Effector memory CD8-positive, alpha-beta T cell (primary cell): ENCODE results near the gene TXNDC11.
A peak's percentile ranks its signal among the peaks of the same experiment; 100 is the strongest.

Experiments
- ATAC-seq: fragments of 150-1000 bp; cut with Tn5 transposase; replicated peaks from 2 replicates; pipeline ENCODE4 v1.10.0; 2021; ENCODE audit warnings: mild to moderate bottlenecking, moderate library complexity
- DNase-seq, 3 experiments: peaks; one replicate each; pipeline ENCODE4 v3.0.0; 2021
- H3K27ac Mint-ChIP-seq, 2 donors: one replicate each; pipeline ENCODE4 v1.8.0; 2022; ENCODE audit warnings: mild to moderate bottlenecking in 2 of 2, mixed read lengths in 2 of 2, moderate library complexity in 2 of 2
- H3K27me3 Mint-ChIP-seq, 2 donors: one replicate each; pipeline ENCODE4 v1.8.0; 2022; ENCODE audit warnings: mixed read lengths in 2 of 2
- H3K36me3 Mint-ChIP-seq: one replicate; pipeline ENCODE4 v1.8.0; 2022; ENCODE audit warnings: mild to moderate bottlenecking, moderate library complexity, mixed read lengths; ENCODE audit not compliant: insufficient read depth
- H3K4me1 Mint-ChIP-seq, 2 donors: one replicate each; pipeline ENCODE4 v1.8.0; 2022; ENCODE audit warnings: low read depth in 2 of 2, mixed read lengths in 2 of 2
- H3K4me3 Mint-ChIP-seq, 2 donors: one replicate each; pipeline ENCODE4 v1.8.0; 2022; ENCODE audit warnings: mild to moderate bottlenecking in 2 of 2, mixed read lengths in 2 of 2, moderate library complexity in 2 of 2
- H3K9me3 Mint-ChIP-seq, 2 donors: one replicate each; pipeline ENCODE4 v1.8.0; 2022; ENCODE audit warnings: mixed read lengths in 2 of 2

Gene TXNDC11

GRCh38 chr16:11677959-11678881, 64.4 kb downstream of the TXNDC11 start:
- ATAC-seq = no peak
- H3K9me3 Mint-ChIP-seq = no peaks in the 10 kb centered on the region
- peaks cover 73% of the 10 kb centered on the region for H3K36me3 Mint-ChIP-seq
- H3K27me3 Mint-ChIP-seq = no peaks in the 10 kb centered on the region
- peaks cover 13 to 21% of the 10 kb centered on the region in 2 donors for H3K4me1 Mint-ChIP-seq
- H3K27ac Mint-ChIP-seq = peak overlapping the region in 1 of 2 donors; percentile 3
- H3K4me3 Mint-ChIP-seq = no peak overlapping the region
- DNase-seq = no peak

GRCh38 chr16:11677451-11677951, 65.2 kb downstream of the TXNDC11 start:
- Mint-ChIP-seq H3K27me3 (no peaks in the 10 kb centered on the region), H3K9me3 (no peaks in the 10 kb centered on the region), H3K27ac (peak overlapping the region in 1 of 2 donors; percentile 60), H3K4me3 (peak overlapping the region in 1 of 2 donors; percentile 8), H3K4me1 (peaks cover 20 to 25% of the 10 kb centered on the region in 2 donors), H3K36me3 (peaks cover 66% of the 10 kb centered on the region)
- ATAC-seq (no peak), DNase-seq (no peak)

DNA sequence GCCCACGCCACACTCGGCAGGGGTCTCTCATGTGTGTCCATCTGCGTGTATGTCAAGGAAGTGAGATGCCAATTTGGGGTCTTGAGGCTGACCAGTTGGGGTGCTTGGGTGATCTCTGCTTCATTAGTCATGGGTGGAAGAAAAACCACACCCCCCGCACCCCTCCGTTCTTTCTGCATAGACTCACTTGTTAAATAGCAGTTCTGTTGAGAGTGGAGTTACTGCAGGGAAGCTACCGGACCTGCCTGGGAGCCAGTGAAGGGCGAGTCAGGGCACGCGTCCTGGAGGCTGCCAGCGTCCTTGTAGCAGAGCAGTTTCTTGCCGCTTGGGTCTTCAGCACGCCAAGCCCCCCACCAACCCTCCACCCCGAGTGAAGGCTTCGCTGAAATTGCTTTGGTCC, 65.9 kb downstream of the TXNDC11 start:
- ATAC-seq = no peak
- Mint-ChIP-seq H3K4me3 (no peak overlapping the region), H3K36me3 (peaks cover 68% of the 10 kb centered on the region), H3K4me1 (peaks cover 26 to 27% of the 10 kb centered on the region in 2 donors), H3K9me3 (no peaks in the 10 kb centered on the region), H3K27ac (peak overlapping the region in 1 of 2 donors; percentile 60), H3K27me3 (no peaks in the 10 kb centered on the region)
- no peak for DNase-seq

DNA sequence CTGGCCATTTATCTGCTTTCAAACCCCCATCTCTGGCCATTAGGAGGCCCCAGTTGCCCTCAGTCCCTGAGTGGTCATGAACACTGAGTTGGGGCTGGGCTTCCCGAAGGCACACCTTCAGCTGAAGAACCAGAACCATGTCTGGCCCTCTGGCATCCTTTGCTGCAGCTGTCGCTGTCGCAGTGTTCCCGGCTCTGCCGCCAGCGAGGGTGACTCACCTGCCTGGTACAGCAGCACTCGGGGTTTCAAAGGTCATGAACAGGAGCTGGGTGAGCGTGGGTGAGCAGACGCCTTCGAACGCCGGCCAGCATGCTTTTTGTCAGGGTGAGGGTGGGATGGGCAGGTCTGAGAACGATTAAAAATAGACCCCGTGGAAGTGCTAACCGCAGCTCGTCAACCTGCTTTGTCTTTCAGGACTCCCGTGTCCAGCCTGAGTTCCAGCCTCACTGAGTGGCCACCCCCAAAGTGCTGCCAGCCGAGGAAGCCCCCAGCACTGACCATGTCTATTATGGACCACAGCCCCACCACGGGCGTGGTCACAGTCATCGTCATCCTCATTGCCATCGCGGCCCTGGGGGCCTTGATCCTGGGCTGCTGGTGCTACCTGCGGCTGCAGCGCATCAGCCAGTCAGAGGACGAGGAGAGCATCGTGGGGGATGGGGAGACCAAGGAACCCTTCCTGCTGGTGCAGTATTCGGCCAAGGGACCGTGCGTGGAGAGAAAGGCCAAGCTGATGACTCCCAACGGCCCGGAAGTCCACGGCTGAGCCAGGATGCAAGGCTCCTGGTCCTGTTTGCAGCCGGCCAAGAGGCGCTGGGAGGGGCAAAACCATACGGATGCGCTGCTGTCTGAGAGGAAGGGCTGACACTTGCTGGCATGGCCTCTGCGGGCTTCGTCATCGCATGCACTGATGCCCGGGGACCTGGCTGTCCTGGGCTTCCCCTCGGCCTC, 66.8 kb downstream of the TXNDC11 start:
- ATAC-seq (no peak), DNase-seq (no peak)
- H3K9me3 Mint-ChIP-seq = no peaks in the 10 kb centered on the region
- H3K27ac Mint-ChIP-seq = no peak overlapping the region
- peaks cover 18 to 25% of the 10 kb centered on the region in 2 donors for H3K4me1 Mint-ChIP-seq
- H3K4me3 Mint-ChIP-seq = no peak overlapping the region
- peaks cover 67% of the 10 kb centered on the region for H3K36me3 Mint-ChIP-seq
- no peaks in the 10 kb centered on the region for H3K27me3 Mint-ChIP-seq

DNA sequence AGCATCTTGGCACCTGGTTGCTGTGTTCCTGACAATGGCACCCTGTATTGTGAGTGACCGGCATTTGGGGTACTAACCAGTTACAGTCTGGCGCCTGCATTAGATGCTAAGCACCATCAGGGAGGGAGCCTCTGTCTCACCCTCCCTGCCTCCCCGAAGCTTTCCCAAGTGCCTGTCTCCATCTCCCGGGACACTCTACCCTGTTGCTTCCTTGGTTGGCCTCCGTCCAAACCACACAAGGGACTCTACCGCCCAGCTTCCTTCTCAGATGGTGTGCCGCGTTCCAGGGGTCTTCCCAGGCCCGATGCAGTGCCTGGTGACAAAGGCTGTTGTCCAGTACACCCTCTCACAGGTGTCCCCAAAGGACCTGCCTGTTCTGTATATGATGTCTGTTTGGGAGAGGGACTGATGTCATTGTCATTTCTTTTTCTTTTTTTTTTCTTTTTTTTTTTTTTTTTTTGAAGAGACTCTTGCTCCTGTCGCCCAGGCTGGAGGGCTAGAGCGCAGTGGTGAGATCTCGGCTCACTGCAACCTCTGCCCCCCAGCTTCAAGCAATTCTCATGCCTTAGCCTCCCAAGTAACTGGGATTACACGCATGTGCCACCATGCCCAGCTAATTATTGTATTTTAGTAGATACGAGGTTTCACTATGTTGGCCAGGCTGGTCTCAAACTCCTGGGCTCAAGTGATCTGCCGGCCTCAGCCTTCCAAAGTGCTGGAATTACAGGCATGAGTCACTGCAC, 67.7 kb downstream of the TXNDC11 start:
- Mint-ChIP-seq H3K4me3 (no peak overlapping the region), H3K36me3 (peaks cover 67% of the 10 kb centered on the region), H3K9me3 (no peaks in the 10 kb centered on the region), H3K27ac (no peak overlapping the region), H3K27me3 (no peaks in the 10 kb centered on the region), H3K4me1 (peaks cover 26 to 33% of the 10 kb centered on the region in 2 donors)
- no peak for DNase-seq
- ATAC-seq = no peak

DNA sequence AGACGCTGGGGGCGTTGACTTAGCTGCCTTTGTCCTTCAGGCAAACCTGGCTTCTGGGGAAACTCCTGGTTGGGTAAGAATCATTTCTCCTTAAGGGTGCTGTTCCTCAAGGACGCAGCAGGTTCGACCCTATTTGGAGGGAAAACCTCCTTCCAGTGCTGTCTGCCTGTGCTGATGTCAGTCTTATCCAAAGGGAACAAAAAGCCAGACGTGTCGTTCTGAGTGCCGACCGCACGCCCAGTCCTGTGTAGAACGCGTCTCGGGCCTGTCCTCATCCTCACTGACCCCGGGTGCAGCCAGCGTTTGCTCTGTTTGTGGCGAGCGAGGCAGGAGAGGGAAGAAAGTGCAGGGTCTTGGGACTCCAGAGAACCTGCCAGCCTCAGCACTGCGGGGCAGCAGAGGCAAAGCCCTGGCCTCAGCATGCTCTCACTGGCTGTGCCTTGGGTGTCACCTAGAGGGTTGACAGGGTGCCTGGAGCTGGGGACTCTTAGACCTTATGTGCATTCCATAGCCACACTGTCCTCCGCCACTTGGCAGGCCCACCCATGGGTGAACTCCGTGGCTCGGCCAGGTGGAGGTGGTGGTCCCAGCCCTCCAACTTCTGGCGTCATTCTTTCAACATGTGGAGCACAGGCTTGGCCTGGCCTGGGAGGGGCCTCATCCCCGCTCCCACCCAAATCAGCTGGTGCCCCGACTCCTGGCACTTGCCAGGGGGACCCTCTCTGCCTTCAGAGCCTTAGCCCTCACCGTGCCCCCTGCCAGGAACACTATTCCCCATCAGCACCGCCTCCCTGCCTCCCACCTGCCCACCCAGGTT, 68.4 kb downstream of the TXNDC11 start:
- peaks cover 59% of the 10 kb centered on the region for H3K36me3 Mint-ChIP-seq
- no peak overlapping the region for H3K4me3 Mint-ChIP-seq
- ATAC-seq = no peak
- no peaks in the 10 kb centered on the region for H3K27me3 Mint-ChIP-seq
- peaks cover 26 to 38% of the 10 kb centered on the region in 2 donors for H3K4me1 Mint-ChIP-seq
- no peak overlapping the region for H3K27ac Mint-ChIP-seq
- no peak for DNase-seq
- H3K9me3 Mint-ChIP-seq = no peaks in the 10 kb centered on the region

- Mint-ChIP-seq H3K27me3 (no peaks in the 10 kb centered on the region), H3K27ac (peak overlapping the region; percentile 71 to 76), H3K4me1 (peaks cover 26 to 37% of the 10 kb centered on the region in 2 donors), H3K36me3 (peaks cover 52% of the 10 kb centered on the region), H3K9me3 (no peaks in the 10 kb centered on the region), H3K4me3 (peak overlapping the region; percentile 49 to 53)
- ATAC-seq (no peak), DNase-seq (no peak)
These were observed 69.3 kb downstream of the TXNDC11 start for GRCh38 chr16:11673091-11674000.

DNA sequence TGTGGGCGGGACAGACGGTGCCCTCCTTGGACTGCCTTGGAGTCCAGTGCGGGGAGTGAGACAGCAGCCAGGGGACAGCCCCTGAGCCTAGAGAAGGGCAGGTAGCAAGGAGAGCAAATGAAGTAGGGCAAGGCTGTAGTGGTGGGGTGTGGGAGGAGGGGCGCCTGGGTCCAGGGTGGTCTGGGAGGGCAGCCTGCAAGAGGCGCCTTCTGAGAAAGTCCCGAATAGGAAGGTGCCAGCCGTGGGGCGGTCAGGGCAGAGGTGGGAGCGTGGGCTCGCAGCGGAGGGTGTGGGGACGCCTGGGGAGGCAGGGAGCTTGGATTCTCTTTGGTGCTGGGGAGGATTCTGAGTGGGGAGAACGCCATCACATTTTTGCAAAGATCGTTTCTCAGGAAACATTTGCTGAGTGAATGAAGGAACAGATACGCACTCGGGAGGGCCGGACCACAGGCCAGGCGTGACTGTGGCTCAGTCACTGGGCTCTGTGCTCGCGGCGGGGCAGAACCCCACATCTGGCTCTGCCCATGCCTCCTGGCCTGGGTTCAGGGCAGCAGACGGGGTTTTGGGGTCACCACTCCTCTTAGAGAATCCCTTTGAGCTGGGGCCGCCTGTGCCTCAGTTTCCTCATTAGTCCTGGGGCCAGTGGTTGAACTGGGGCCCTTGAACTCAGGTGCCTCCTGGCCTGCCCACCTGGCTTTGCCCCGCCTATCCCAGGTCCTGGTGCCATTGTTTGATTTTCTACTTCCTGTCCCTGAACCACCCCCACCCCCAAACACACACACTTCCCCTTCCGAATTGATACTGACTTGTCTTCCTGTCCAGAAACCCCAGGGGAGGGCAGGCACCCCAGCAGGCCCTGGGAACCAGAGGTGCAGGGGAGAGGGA, 70.2 kb downstream of the TXNDC11 start:
- DNase-seq (no peak), ATAC-seq (peak; percentile 7)
- Mint-ChIP-seq H3K27ac (peak overlapping the region; percentile 71 to 77), H3K36me3 (peaks cover 43% of the 10 kb centered on the region), H3K9me3 (no peaks in the 10 kb centered on the region), H3K27me3 (no peaks in the 10 kb centered on the region), H3K4me1 (peaks cover 26 to 37% of the 10 kb centered on the region in 2 donors), H3K4me3 (peak overlapping the region; percentile 49 to 56)

DNA sequence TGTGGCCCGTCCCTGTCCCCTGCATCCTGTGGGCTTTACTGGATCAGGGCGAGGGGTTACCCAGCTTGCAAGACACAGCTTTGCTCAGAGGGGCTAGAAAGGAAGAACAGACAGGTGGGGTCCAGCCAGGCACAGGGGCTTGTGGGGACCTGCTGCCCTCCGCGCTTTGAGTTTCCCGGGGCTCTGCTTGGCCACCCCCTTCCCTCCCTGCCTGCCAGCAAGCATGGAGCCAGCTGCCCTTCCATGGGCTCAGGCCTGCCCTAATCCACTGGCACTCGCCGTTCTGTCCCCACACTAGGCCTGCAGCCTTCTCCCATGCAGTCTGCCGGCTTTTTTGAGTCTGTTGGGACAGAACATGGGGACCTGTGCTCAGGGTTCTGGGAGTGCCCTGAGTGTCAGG, 71.0 kb downstream of the TXNDC11 start:
- Mint-ChIP-seq H3K4me3 (peak overlapping the region; percentile 49 to 56), H3K9me3 (no peaks in the 10 kb centered on the region), H3K36me3 (peaks cover 44% of the 10 kb centered on the region), H3K4me1 (peaks cover 26 to 40% of the 10 kb centered on the region in 2 donors), H3K27ac (peak overlapping the region; percentile 71 to 77), H3K27me3 (no peaks in the 10 kb centered on the region)
- no peak for ATAC-seq
- DNase-seq = no peak

DNA sequence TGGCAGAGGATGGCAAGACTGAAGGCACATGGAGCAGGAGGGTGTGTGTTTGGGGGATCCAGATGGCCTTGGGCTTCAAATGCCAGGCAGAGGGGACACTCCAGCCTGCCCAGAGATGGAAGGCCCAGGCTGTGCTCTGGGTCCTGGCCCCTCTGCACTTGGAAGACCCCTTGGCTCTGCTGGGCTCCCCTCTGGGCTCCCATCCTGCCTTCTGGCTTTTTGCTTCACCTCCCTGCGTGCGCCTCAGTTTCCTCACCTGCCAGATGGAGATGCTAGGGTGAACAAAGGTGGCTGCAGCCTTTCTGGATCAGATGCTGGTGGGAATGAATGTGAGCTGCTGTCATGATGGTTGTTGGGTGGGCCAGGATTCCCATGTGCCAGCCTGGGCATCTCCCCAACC, 71.4 kb downstream of the TXNDC11 start:
- Mint-ChIP-seq H3K27me3 (no peaks in the 10 kb centered on the region), H3K9me3 (no peaks in the 10 kb centered on the region), H3K27ac (peak overlapping the region in 1 of 2 donors; percentile 80), H3K4me1 (peaks cover 28 to 40% of the 10 kb centered on the region in 2 donors), H3K36me3 (peaks cover 39% of the 10 kb centered on the region), H3K4me3 (peak overlapping the region in 1 of 2 donors; percentile 70)
- no peak for DNase-seq
- no peak for ATAC-seq
